ENCODE measurements around the gene KANSL1. TPM values are rescaled to one million over a fixed set of nuclear protein-coding genes. Genes with fewer than 3 reads are reported as not detected.

The KANSL1 gene
- total and polyA plus RNA-seq, 9 of the 15 experiments (the other 6 are each of a cell fraction or from before 2014, with no cell fraction given): 3.6 to 55.4 (median 31.8) TPM

- no peak overlapping the region for H3K9ac ChIP-seq (ENCODE audit: insufficient read depth in 1 of 2, low read depth in 2 of 2, low read length in 2 of 2)
- intact Hi-C loops (cut with micrococcal nuclease): no loop called here
- H3K4me2 ChIP-seq (ENCODE audit: insufficient read depth, low read length): no peak overlapping the region
- no peak overlapping the region for H3K4me3 ChIP-seq
- H2AFZ ChIP-seq (ENCODE audit: low read depth, low read length): no peak overlapping the region
- H3K9me3 ChIP-seq (replicated peaks; ENCODE audit: control insufficient read depth, insufficient read depth, low read depth, low read length): no peaks in the 10 kb centered on the region
- H3K9me1 ChIP-seq (ENCODE audit: control insufficient read depth, insufficient read depth, low read length): peaks cover 7% of the 10 kb centered on the region
- in situ Hi-C loops (cut with MboI): no loop called here
- no peak for ATAC-seq
- peaks cover 53% of the 10 kb centered on the region for H4K20me1 ChIP-seq (replicated peaks; ENCODE audit: control insufficient read depth, insufficient read depth, low read length)
- peaks cover 100% of the 10 kb centered on the region for H3K79me2 ChIP-seq (ENCODE audit: control insufficient read depth, insufficient read depth, low read length)
- no peaks in the 10 kb centered on the region for H3K27me3 ChIP-seq (ENCODE audit: control insufficient read depth in 2 of 2, insufficient read depth in 2 of 2, low read length in 2 of 2)
- WGBS (ENCODE audit: insufficient coverage, low coverage, missing lambda C conversion rate): 54% methylated on average over 4 of the region's 4 CpGs
- ChIA-PET CTCF (ENCODE audit: low intra/inter-chr PET ratio) (interaction anchor here (0.8 kb wide), 1 partner anchor 115 kb away, joined by 3 read pairs; no protein-coding TSS in a partner anchor), POLR2A (interaction anchor here (0.6 to 7.0 kb wide), 10 partner anchors 8 to 91 kb away, joined by 3 to 49 read pairs (median 4); partner anchors contain the start of gene KANSL1)
- peaks cover 15 to 43% of the 10 kb centered on the region in 2 experiments; a peak in 4 of 5 replicates for H3K4me1 ChIP-seq (replicated peaks in 1 of 2; ENCODE audit: control insufficient read depth in 2 of 2, insufficient read depth in 2 of 2, low read length in 2 of 2)
- FAIRE-seq: no peak
- DNase-seq (ENCODE audit: extremely low read depth in 1 of 4, low spot score in 3 of 4): no peak
- BruUV-seq (replicated peaks): no TSS peak
- H3K27ac ChIP-seq (ENCODE audit: extremely low read depth, low read depth, low read length): no peak overlapping the region
- H3K36me3 ChIP-seq (ENCODE audit: control insufficient read depth, insufficient read depth, low read length): peaks cover 8% of the 10 kb centered on the region
- TF ChIP-seq TRIM24 (IDR thresholded peaks at IDR 0.05) (peak; percentile 29 to 41; a peak in 2 of 4 replicates), GABPB1 (CRISPR knock-in tag; IDR thresholded peaks at IDR 0.05) (no peak), SMARCA4 (IDR thresholded peaks at IDR 0.05) (no peak), BHLHE40 (IDR thresholded peaks at IDR 0.05; ENCODE audit: low read length) (no peak), CEBPB (tag; IDR thresholded peaks at IDR 0.05) (peak; percentile 95), TARDBP (IDR thresholded peaks at IDR 0.05) (no peak), MTA2 (IDR thresholded peaks at IDR 0.05; ENCODE audit: low read depth) (no peak), PTTG1 (tag; IDR thresholded peaks at IDR 0.05; ENCODE audit: low read depth) (no peak), ZNF197 (CRISPR knock-in tag; IDR thresholded peaks at IDR 0.05; ENCODE audit: low read depth) (no peak), JUN (IDR thresholded peaks at IDR 0.05; ENCODE audit: borderline replicate concordance, low read depth, low read length) (no peak), JUN (CRISPR knock-in tag; IDR thresholded peaks at IDR 0.05; ENCODE audit: borderline replicate concordance) (no peak), KDM1A (IDR thresholded peaks at IDR 0.05) (no peak), MEIS2 (IDR thresholded peaks at IDR 0.05; ENCODE audit: partially characterized antibody) (peak; percentile 60), HNRNPL (IDR thresholded peaks at IDR 0.05; ENCODE audit: low read depth, low read length) (no peak), ILF3 (IDR thresholded peaks at IDR 0.05; ENCODE audit: borderline replicate concordance) (no peak), JUND (IDR thresholded peaks at IDR 0.05; ENCODE audit: borderline replicate concordance, low read depth, low read length) (no peak), JUND (tag; IDR thresholded peaks at IDR 0.05; ENCODE audit: borderline replicate concordance, low read depth, low read length) (0 out of 3 replicates have a peak, but pooled peaks have one; percentile 15), MAFF (IDR thresholded peaks at IDR 0.05; ENCODE audit: low read length) (no peak), HOXB6 (CRISPR knock-in tag; IDR thresholded peaks at IDR 0.05; ENCODE audit: borderline replicate concordance) (no peak), TEAD2 (tag; IDR thresholded peaks at IDR 0.05) (no peak)
- TF ChIP-seq, protein P1, sequence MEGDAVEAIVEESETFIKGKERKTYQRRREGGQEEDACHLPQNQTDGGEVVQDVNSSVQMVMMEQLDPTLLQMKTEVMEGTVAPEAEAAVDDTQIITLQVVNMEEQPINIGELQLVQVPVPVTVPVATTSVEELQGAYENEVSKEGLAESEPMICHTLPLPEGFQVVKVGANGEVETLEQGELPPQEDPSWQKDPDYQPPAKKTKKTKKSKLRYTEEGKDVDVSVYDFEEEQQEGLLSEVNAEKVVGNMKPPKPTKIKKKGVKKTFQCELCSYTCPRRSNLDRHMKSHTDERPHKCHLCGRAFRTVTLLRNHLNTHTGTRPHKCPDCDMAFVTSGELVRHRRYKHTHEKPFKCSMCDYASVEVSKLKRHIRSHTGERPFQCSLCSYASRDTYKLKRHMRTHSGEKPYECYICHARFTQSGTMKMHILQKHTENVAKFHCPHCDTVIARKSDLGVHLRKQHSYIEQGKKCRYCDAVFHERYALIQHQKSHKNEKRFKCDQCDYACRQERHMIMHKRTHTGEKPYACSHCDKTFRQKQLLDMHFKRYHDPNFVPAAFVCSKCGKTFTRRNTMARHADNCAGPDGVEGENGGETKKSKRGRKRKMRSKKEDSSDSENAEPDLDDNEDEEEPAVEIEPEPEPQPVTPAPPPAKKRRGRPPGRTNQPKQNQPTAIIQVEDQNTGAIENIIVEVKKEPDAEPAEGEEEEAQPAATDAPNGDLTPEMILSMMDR (IDR thresholded peaks at IDR 0.05 in 2 of 3, conservative IDR thresholded peaks at IDR 0.05 in 1 of 3; ENCODE audit: insufficient read depth in 2 of 3, low read depth in 1 of 3, low read length in 3 of 3): 0 out of 6 replicates have a peak, but pooled peaks of 1 of the 3 experiments have one; percentile 1
Measured at GRCh38 chr17:46178550-46179214, 14.5 kb downstream of the KANSL1 start.

Measured in K562 (cell line).